Forelimb muscle (tissue), 1 donor: ENCODE measurements around the gene ZBTB4. TPM values are rescaled to one million over a fixed set of nuclear protein-coding genes. Genes with fewer than 3 reads are reported as not detected.

ENCODE experiments used
- DNase-seq: peaks from one replicate; pipeline ENCODE4 v3.0.0-alpha.2; 2013; ENCODE audit warnings: low read depth
- polyA plus RNA-seq: library from polyadenylated mRNA; unstranded; fragments of 120-200 nt; gene quantifications from one replicate; pipeline ENCODE4 v1.2.1, GENCODE V29; 2013; ENCODE audit not compliant: insufficient read length

The ZBTB4 gene
- polyA plus RNA-seq, 1 donor, result 25.1 TPM

DNA sequence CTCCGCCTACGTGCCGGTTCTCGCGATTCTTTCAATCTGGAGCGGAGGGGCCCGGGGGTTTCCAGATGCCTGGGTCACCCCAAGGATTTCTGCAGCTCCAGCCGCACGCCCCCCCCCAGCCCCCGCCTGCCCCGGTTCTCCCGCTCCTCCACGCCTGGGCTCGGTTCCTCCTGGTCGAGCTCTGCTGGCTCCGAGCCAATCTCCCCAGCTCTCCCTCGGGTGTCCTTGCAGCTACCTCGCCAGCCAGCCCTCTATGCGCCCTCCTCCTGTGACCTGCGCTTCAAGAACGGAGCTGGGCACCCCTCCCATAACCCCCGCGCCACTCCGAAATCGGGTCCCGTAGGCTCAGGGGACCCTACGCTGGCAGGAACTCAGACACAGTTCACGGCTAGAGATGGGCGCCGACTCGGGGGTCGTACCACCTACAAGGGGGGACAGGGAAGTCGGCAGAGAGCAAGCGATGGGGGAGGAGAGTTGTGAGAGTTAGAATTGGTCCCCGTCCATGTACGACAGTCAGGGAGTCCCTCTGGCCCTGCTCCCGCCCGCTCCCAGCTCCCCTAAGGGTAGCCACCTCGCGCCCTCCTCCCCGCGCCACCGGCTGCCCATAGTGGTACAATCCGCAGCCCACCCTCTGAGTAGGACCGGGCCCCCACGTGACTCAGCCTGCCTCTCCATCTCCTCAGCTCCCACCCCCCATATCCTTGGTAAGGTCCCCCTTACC is 39.2 kb downstream of the ZBTB4 start:
- DNase-seq, result no peak

DNA sequence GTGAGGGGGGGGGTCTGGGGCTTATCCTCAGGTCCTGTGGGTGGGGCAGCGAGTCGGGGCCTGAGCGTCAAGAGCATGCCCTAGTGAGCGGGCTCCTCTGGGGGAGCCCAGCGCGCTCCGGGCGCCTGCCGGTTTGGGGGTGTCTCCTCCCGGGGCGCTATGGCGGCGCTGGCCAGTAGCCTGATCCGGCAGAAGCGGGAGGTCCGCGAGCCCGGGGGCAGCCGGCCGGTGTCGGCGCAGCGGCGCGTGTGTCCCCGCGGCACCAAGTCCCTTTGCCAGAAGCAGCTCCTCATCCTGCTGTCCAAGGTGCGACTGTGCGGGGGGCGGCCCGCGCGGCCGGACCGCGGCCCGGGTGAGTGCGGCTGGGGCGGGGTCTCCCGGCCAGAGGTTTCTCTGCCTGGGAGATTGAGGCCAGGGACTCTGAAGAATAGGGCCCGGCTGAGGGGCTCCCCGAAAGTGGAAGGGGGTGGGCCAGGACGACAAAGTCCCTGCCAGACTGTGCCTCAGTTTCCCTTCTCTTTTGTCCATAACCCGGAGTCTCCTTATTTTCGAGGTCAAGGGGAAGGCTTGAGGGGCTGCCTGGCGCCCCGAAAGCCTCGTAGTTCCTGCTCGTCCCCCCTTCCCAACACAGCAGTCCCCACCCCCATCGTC is 39.8 kb downstream of the ZBTB4 start, which contains the start of gene FGF11:
Gene FGF11 (plus strand): TSS at position 51 of the 651 bp plus-strand sequence. CDS start 109 bp downstream, at position 160.
- no peak for DNase-seq

DNA sequence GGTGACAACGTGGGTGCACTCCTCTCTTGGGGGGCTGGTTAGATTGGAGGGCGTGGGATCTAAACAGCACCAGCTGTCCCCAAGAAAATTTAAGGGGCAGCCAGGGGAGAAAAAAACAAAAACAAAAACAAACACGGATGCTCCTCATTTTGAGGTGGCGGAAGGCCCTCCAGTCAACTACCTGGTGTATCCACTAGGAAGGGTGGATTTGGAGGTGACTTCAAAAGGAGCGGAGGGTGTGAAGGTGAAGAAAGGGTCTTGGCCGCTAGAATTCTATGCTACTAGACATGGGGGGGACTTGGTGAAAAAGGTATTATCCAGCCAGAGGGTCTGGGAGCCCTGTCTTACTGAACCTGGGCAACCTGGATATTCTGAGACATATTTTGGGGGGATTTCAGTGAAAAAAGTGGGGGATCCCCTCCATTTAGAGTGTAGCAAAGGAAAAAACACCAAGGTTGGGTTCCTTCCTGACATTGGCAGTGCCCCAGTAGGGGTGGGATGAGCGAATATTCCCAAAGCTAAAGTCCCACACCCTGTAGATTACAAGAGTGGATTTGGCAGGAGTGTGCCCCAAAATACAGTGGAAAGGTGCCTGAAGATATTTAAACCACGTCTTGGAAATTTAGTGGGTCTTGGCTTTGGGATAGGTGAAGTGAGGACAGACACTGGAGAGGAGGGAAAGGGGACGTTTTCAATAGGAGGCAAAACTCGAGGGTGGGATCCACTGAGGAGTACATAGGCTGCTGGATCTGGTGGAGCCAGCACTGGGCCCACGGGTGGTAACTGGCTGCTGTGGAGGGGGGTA is 40.6 kb downstream of the ZBTB4 start:
- DNase-seq, result no peak

DNA sequence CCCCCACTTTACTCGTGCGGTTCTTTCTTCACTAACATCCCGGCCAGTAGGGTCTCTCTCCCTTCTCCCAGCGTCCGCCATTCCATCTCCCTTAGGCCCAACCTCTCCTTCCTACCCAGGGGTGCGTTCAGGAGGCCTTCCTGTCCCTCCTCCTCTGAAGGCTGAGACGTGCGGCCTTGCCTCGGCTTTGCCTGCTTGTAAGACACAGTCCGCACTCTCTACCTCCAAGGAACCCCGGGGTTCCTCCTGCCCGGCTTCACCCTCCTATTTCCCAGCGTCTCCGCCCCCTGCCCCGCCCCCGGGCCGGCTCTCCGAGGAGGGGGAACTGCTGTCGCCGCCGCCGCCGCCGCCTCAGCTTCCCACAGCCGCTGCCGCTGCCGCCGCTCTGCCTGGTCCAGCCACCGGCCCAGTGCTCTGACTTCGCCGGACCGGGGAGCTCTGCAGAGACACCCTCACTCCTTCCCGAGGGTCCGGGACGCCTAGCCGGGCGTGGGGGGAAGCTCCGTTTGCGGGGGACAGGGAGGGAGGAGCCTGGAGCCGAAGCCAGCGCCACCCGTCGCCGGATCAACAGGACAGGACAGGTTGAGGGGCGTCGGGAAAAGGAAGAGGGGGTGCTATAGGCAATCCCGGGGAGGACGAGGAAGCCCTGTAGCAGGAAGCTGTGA is 41.3 kb downstream of the ZBTB4 start:
- DNase-seq, result no peak

DNA sequence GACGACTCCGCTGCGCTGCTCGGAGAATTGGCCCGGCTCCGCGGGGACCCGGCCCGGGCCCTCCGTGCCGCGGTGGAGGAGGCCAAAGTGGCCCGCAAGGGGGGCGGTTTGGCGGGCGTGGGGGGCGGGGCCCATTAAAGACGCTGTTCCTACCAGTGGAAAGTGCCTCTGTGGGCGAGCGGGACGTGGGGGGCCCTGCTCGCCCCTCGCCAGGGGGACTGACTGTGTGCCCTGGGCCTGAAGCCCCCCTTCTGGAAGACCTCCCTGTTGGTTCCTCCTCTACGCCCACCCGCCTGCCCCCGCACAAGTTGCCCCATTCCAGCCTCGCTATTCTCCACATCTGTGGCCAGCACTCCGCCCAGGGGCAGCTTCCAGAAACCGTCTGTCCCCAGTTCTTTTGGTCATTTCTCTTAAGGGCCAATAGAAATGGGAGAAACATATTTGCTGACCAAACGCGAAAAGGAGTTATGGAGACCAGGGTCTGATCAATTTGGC is 42.0 kb downstream of the ZBTB4 start:
- DNase-seq, result no peak

DNA sequence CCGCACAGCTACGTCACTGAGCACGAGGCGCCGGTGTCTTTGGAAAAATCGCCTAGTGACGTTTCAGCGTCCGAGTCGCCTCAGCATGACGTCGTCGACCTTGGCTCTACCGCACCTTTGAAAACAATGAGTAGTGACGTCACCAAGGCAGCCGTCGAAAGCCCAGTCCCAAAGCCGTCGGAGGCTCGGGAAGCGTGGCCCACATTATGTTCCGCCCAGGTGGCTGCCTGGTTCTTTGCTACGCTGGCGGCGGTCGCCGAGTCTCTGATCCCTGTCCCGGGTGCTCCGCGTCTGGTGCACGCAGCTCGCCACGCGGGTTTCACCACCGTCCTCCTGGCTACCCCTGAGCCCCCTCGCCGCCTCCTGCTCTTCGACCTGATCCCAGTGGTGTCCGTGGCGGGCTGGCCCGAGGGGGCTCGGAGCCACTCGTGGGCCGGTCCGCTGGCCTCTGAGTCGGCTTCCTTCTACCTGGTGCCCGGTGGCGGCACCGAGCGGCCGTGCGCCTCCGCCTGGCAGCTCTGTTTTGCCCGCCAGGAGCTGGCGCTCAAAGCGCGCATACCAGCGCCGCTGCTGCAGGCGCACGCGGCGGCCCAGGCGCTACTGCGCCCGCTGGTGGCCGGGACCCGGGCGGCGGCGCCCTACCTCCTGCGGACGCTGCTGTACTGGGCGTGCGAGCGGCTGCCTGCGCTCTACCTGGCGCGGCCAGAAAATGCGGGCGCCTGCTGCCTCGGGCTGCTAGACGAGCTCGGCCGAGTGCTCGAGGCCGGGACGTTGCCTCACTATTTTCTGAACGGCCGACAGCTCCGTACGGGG is 42.7 kb downstream of the ZBTB4 start:
- DNase-seq, result no peak

DNA sequence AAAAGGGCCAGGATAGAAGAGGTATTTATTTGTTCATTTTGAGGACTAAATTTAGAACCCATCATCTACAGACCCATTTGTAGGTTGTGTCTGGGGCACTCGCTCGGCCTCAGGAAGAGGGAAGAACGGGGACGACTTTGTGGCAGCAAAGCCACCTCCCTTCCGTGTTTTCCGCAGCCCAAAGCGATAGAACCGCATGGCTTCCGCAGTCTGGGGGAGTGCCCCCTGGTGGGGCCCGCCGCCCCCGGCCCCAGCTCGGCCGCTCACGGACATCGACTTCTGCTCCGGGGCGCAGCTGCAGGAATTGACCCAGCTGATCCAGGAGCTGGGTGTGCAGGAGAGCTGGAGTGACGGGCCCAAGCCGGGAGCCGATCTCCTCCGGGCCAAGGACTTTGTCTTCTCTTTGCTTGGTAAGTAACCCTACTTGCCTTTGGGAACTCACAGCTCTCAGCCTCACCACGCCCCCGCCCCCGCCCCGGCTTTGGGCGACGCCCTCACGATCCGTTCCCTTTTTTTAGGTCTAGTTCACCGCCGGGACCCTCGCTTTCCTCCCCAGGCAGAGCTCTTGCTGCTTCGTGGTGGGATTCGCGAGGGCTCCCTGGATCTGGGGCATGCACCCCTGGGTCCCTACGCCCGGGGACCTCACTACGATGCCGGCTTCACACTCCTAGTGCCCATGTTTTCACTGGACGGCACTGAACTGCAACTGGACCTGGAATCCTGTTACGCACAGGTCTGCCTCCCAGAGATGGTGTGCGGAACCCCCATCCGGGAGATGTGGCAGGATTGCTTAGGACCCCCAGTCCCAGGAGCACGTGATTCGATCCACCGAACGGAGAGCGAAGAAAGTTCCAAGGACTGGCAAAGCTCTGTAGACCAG is 43.5 kb downstream of the ZBTB4 start:
- DNase-seq, result no peak

DNA sequence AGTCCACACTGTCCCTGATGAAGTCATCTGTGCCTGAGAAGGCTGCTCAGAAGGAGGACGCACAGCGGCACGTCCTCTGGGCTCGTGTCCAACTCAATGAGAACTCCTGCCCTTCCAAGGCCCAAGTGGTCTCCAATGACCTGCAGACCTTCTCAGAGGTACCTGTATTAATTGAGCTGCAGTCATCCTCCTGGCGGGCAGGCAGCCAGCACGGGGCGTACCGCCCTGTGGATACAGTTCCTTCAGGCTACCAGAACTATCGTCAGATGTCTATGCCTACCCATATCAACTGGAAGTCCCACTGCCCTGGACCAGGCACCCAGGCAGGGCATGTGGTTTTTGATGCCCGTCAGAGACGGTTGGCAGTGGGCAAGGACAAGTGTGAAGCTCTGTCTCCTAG is 47.1 kb downstream of the ZBTB4 start:
- no peak for DNase-seq

DNA sequence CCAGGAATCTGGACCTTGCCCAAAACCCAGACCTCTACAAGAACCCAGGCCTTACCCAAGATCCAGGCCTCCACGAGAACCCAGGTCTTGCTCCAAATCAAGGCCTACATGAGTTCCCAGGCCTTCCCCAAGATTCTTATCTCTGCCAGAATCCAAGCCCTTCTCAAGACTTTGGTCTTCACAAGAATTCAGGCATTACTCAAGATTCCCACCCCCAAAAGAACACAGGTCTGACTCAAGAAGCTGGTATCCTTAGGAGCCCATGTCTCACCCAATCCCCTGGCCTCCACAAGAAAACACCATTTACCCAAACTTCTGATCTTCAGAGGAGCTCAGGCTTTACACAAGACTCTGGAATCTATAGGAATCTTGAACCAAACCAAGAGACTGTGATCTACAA is 48.2 kb downstream of the ZBTB4 start:
- DNase-seq, result no peak

DNA sequence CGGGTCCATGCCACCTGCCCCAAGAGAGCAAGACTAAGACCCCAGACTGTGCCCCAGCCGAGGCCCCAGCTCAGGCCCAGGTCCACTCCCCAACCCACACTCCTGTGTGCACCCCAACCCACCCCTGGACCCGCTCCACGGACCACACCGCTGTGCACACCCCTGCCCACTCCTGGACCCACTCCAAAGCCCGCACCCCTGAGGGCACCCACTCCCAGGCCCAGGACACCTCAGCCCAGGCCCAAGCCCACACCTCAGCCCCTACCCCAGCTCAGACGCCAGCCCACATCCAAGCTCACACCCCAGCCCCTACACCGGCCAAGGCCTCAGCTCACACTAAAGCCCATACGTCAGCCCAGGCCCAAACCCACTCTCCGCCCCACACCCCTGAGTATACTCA is 49.7 kb downstream of the ZBTB4 start:
- DNase-seq, result no peak

DNA sequence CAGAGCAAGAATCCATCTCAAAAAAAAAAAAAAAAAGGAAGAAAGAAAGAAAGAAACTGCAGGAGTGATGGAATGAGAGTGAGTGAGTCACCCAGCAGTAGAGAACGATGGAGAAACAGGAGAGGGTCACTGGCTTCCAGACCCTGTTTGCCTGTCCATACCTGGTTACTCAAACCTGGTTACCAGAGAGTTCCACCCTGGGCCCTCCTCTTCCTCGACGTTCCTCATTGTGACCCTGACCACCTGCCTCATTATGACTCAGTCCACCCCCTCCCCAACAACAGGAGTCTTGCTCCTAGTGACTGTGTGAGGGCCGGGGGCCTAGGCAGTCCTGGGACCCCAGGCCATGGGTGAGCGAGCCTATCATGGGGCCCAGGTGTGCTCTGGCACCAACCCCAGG is 50.9 kb downstream of the ZBTB4 start, which contains the start of gene SPEM3:
Gene SPEM3 (plus strand): TSS at position 301 of the 400 bp plus-strand sequence. CDS start 46 bp downstream, at position 347.
- DNase-seq, result no peak

DNA sequence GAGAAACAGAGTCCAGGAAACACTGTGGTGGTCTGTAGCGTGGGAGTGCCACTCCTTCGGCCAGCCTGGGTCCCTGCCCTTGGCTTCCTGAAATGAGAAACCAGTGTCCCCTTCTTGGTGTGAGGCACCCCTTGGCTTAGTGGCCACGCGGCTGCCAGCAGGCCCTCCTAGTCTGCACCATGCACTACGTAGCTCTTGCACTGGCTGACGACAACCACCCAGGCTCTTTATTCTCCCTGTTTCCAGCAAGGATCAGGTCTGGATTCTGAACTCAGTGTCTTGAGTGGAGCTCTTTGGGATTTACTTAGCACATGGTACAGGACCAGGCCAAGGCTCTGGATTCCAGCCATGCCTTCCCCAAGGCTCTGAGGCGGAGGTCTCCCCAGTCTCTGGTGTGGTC is 51.9 kb downstream of the ZBTB4 start:
- no peak for DNase-seq

DNA sequence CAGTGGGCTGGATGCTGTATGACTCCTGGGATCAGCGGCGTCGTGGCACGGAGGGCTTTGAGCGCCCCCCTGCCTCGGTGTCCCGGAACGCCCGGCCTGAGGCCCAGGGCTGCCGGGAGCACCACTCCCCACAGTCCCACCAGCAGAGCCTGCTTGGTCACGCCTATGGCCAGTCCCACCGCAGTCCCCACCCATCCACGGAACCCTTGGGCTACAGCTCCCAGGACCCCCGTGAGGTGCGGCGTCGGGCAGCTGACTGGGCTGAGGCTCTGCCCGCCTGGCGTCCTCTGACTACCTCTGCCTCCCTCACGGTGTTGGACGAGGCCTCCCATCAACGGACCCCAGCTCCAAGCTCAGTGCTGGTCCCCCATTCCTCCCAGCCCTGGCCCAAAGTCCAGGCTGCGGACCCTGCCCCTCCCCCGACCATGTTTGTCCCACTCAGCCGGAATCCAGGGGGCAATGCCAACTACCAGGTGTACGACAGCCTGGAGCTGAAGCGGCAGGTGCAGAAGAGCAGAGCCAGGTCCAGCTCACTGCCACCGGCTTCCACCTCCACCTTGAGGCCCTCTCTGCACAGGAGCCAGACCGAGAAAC is 52.4 kb downstream of the ZBTB4 start:
- DNase-seq, result no peak

DNA sequence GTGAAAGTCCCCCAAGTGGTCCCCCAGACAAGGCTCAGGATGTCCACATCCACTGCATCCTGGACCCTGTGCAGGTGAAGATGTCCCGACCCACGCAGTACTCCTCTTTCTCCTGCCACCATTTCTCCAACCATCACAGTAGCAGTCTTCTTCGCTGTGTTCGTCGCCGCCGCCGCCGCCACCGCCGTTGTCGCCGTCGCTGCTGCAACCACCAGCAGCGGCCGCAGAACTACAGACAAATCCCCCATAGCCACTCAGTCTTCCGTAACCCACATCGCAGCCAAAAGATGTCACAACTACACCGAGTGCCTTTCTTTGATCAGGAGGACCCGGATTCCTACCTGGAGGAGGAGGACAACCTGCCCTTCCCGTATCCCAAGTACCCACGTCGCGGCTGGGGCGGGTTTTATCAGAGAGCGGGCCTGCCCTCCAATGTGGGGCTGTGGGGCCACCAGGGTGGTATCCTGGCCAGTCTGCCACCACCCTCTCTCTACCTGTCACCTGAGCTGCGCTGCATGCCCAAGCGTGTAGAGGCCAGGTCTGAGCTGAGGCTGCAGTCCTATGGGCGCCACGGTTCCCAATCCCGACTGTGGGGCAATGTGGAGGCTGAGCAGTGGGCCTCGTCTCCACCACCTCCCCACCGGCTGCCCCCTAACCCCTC is 53.1 kb downstream of the ZBTB4 start:
- no peak for DNase-seq

DNA sequence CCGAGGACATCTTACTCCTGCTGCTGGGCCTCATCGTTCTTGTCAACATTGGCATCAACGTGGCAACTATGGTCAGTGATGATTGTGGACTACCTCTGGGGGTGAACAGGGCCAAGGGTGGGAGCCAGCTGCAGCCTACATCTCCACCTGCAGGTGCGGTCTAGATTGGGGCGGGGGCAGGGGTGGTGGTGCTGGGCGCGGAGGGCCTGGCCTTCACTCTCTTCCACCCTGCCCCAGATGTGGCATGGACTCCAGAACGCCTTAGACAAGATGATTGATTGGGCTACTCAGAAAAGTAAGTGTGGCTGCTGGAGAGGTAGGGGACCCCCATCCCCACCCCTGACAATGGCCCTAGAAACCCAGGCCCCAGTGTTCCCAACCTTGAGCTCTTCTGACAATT is 53.7 kb downstream of the ZBTB4 start:
- DNase-seq, result no peak

DNA sequence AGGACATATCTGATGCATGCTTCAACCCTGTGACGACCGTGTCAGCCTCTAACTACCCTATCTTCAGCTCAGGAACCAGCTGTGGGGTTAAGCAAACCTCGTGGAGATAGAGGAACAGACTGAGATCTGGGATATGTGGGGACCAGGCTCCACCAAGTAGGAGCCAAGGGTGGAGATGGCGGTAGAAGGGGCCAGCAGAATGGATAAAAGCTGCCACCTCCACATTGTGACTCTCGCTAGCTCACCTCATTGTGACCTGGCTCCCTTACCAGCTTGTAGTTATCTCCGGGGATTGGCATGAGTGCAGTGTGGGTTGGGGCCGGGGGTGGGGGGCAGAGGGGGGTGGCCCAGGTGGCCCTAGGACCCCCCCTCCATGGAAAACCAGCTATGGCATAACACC is 54.1 kb downstream of the ZBTB4 start, which contains the start of gene SPEM2:
Gene SPEM2 (plus strand): TSS at position 301 of the 400 bp plus-strand sequence. CDS start 73 bp downstream, at position 374.
- no peak for DNase-seq

DNA sequence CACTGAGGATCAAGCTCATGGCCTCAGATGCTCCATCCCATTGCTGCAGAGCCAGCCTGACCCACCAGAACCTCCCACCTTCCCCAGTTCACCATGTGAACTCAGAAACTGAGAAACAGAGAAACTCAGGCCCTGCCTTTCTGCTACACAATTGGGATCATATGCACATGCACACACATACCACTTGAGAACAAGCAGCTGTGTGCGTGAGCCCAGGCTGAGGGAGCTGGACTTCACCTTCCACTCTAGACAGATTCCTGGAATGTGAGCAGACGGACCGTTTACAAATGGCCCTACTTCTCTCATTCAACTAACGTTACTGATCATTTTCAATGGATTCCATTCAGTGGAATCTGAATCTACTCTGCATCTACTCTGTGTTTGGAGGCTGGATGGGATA is 55.8 kb downstream of the ZBTB4 start:
- no peak for DNase-seq

DNA sequence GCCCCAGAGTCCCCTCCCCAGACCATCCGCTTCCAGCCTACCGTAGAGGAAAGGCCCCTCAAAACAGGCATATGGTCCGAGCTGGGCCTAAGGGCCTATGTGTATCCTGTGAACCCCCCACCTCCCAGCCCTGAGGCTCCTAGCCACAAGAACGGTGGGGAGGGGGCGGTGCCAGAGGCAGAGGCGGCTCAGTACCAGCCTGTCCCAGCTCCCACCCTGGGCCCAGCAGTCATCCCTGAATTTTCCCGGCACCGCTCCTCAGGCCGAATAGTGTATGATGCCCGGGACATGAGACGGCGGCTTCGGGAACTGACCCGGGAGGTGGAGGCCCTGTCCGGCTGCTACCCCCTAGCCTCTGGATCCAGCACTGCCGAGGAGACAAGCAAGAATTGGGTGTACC is 58.2 kb downstream of the ZBTB4 start:
- DNase-seq, result no peak
